Measurements from ENCODE around the gene MYO7A. TPM values are rescaled to one million over a fixed set of nuclear protein-coding genes. Genes with fewer than 3 reads are reported as not detected.

Gene MYO7A
- polyA plus RNA-seq, 1 donor (not counting 4 experiments of a cell fraction or from before 2014, with no cell fraction given), result 0.75 TPM

DNA sequence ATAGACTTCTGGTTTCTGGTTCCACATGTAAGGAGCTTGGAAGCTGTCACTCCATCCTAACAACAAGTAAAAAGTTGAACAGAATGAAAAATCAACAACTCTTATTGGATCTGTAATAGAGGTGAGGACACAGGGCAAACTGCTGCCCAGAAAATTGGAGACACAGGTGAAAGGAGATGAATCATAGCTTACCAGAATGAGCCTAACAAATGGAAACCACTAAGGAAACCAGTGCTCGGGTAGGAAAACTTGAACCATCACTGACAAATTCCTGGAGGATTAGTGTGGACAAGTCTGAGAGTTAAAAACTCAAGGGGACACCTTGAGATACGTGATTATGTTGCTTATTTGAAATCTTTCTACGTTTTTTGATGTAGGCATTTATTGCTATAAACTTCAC is 121.4 kb downstream of the MYO7A start:
- Histone ChIP-seq H3K4me1 (ENCODE audit: control insufficient read depth, extremely low read depth, insufficient read depth, low read length) (peaks cover 59% of the 10 kb centered on the region), H3K36me3 (ENCODE audit: control insufficient read depth in 2 of 2, extremely low read depth in 1 of 2, insufficient read depth in 2 of 2, low read length in 2 of 2) (peaks cover 0 to 3% of the 10 kb centered on the region in 2 experiments), H2AFZ (ENCODE audit: control insufficient read depth, low read length) (no peak overlapping the region), H3K4me2 (ENCODE audit: control insufficient read depth, extremely low read depth, insufficient read depth, low read depth, low read length) (peak overlapping the region; percentile 17), H3K79me2 (ENCODE audit: control insufficient read depth, insufficient read depth, low read length) (no peaks in the 10 kb centered on the region), H3K9me3 (ENCODE audit: control insufficient read depth, low read depth, low read length) (peaks cover 1% of the 10 kb centered on the region), H3K9ac (ENCODE audit: control insufficient read depth, extremely low read depth, insufficient read depth, low read length) (no peak overlapping the region), H3K4me3 (ENCODE audit: control insufficient read depth in 2 of 3, extremely low read depth in 1 of 3, insufficient read depth in 2 of 3, low read depth in 1 of 3, low read length in 3 of 3) (no peak overlapping the region), H3K9me1 (ENCODE audit: control insufficient read depth, extremely low read depth, insufficient read depth, low read length) (peaks cover 2% of the 10 kb centered on the region), H4K20me1 (ENCODE audit: control insufficient read depth, extremely low read depth, insufficient read depth, low read length) (no peaks in the 10 kb centered on the region), H3K27ac (ENCODE audit: control insufficient read depth, insufficient read depth, low read length) (no peak overlapping the region), H3K27me3 (ENCODE audit: control insufficient read depth, extremely low read depth, insufficient read depth, low read length) (no peaks in the 10 kb centered on the region)
- TF ChIP-seq EZH2 (IDR thresholded peaks at IDR 0.05; ENCODE audit: low read length), result no peak
- TF ChIP-seq, protein P1, sequence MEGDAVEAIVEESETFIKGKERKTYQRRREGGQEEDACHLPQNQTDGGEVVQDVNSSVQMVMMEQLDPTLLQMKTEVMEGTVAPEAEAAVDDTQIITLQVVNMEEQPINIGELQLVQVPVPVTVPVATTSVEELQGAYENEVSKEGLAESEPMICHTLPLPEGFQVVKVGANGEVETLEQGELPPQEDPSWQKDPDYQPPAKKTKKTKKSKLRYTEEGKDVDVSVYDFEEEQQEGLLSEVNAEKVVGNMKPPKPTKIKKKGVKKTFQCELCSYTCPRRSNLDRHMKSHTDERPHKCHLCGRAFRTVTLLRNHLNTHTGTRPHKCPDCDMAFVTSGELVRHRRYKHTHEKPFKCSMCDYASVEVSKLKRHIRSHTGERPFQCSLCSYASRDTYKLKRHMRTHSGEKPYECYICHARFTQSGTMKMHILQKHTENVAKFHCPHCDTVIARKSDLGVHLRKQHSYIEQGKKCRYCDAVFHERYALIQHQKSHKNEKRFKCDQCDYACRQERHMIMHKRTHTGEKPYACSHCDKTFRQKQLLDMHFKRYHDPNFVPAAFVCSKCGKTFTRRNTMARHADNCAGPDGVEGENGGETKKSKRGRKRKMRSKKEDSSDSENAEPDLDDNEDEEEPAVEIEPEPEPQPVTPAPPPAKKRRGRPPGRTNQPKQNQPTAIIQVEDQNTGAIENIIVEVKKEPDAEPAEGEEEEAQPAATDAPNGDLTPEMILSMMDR (optimal IDR thresholded peaks at IDR 0.05 in 1 of 3, IDR thresholded peaks at IDR 0.05 in 1 of 3, conservative IDR thresholded peaks at IDR 0.05 in 1 of 3; ENCODE audit: extremely low read depth in 1 of 3, insufficient read depth in 2 of 3, low read length in 3 of 3), result no peak
- dilution Hi-C loops (cut with MboI; ENCODE audit: extremely low pct_ligation_motif_present, low sequenced_read_pairs), result no loop called here
- FAIRE-seq (peak; percentile 83), DNase-seq (ENCODE audit: low read depth, low spot score) (peak; percentile 57)

DNA sequence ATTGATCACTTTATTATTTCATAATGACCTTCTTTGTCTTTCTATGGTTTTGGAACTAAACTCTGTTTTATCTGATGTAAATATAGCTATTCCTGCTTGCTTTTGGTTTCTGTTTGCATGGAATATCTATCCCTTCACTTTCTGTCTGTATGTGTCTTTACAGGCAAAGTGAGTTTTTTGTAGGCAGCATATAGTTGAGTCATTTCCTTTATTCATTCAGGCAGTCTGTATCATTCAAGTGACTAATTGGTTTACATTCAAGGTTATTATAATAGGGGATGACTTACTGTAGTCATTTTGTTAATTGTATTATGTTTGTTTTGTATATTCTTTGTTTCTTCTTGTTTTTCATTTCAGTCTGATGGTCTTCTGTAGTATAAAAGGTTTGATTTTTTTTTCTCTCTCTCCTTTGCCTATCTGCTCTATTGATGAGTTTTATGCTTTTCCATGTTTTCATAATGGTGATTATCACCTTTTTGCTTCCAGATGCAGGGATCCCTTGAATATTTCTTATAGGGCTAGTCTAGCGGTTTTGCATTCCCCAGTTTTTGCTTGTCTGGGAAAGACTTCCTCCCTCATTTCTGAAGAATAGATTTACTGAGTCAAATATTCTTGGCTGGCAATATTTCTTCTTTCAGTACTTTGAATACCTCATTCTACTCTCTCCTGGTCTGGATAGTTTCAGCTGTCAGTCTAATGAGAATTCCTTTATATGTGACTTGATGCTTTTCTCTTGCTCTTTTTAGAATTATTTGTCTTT is 123.0 kb downstream of the MYO7A start:
- H3K79me2 ChIP-seq (ENCODE audit: control insufficient read depth, insufficient read depth, low read length), result no peaks in the 10 kb centered on the region
- TF ChIP-seq, protein P1 (optimal IDR thresholded peaks at IDR 0.05 in 1 of 3, IDR thresholded peaks at IDR 0.05 in 1 of 3, conservative IDR thresholded peaks at IDR 0.05 in 1 of 3; ENCODE audit: extremely low read depth in 1 of 3, insufficient read depth in 2 of 3, low read length in 3 of 3), result no peak
- TF ChIP-seq EZH2 (IDR thresholded peaks at IDR 0.05; ENCODE audit: low read length), result no peak
- no peaks in the 10 kb centered on the region for H3K27me3 ChIP-seq (ENCODE audit: control insufficient read depth, extremely low read depth, insufficient read depth, low read length)
- peaks cover 0 to 3% of the 10 kb centered on the region in 2 experiments for H3K36me3 ChIP-seq (ENCODE audit: control insufficient read depth in 2 of 2, extremely low read depth in 1 of 2, insufficient read depth in 2 of 2, low read length in 2 of 2)
- peak overlapping the region; percentile 5 for H3K9ac ChIP-seq (ENCODE audit: control insufficient read depth, extremely low read depth, insufficient read depth, low read length)
- peak overlapping the region; percentile 71 for H3K4me2 ChIP-seq (ENCODE audit: control insufficient read depth, extremely low read depth, insufficient read depth, low read depth, low read length)
- FAIRE-seq (peak; percentile 20), DNase-seq (ENCODE audit: low read depth, low spot score) (peak; percentile 56)
- peak overlapping the region in 2 of 3 experiments; percentile 21 to 42 for H3K4me3 ChIP-seq (ENCODE audit: control insufficient read depth in 2 of 3, extremely low read depth in 1 of 3, insufficient read depth in 2 of 3, low read depth in 1 of 3, low read length in 3 of 3)
- no peaks in the 10 kb centered on the region for H4K20me1 ChIP-seq (ENCODE audit: control insufficient read depth, extremely low read depth, insufficient read depth, low read length)
- peaks cover 2% of the 10 kb centered on the region for H3K9me1 ChIP-seq (ENCODE audit: control insufficient read depth, extremely low read depth, insufficient read depth, low read length)
- peak overlapping the region; percentile 72 for H3K27ac ChIP-seq (ENCODE audit: control insufficient read depth, insufficient read depth, low read length)
- H3K4me1 ChIP-seq (ENCODE audit: control insufficient read depth, extremely low read depth, insufficient read depth, low read length), result peaks cover 47% of the 10 kb centered on the region
- H3K9me3 ChIP-seq (ENCODE audit: control insufficient read depth, low read depth, low read length), result peaks cover 1% of the 10 kb centered on the region
- H2AFZ ChIP-seq (ENCODE audit: control insufficient read depth, low read length), result no peak overlapping the region
- dilution Hi-C loops (cut with MboI; ENCODE audit: extremely low pct_ligation_motif_present, low sequenced_read_pairs), result no loop called here

Data from keratinocyte (primary cell).